ENCODE data around the gene DUSP5.

DUSP5 gene

GRCh38 chr10:110497438-110498086 lies at the start of gene DUSP5:
TSS of gene DUSP5 (plus strand) at chr10:110497907. CDS start at chr10:110498122, 215 bp downstream.
- Histone ChIP-seq H3K4me1 (ENCODE audit: control insufficient read depth in 1 of 2, insufficient read depth in 1 of 2, low read depth in 1 of 2, low read length in 1 of 2) (peaks cover 13 to 17% of the 10 kb centered on the region in 2 experiments), H3K27ac (peak within 1 kb of the TSS; percentile 82), H3K36me3 (no peaks in the 10 kb centered on the region), H3K4me3 (ENCODE audit: low read depth in 1 of 2, low read length in 1 of 2) (peak within 1 kb of the TSS; percentile 63 to 74), H3K9me3 (no peaks in the 10 kb centered on the region), H3K27me3 (peaks cover 94% of the 10 kb centered on the region)
- TF ChIP-seq CTCF (IDR thresholded peaks at IDR 0.05): no peak

- H3K4me3 ChIP-seq (ENCODE audit: low read depth in 1 of 2, low read length in 1 of 2): no peak overlapping the region
- H3K36me3 ChIP-seq: no peaks in the 10 kb centered on the region
- no peaks in the 10 kb centered on the region for H3K27me3 ChIP-seq
- H3K27ac ChIP-seq: no peak overlapping the region
- no peak for TF ChIP-seq CTCF (IDR thresholded peaks at IDR 0.05)
- H3K9me3 ChIP-seq: no peaks in the 10 kb centered on the region
- H3K4me1 ChIP-seq (ENCODE audit: control insufficient read depth in 1 of 2, insufficient read depth in 1 of 2, low read depth in 1 of 2, low read length in 1 of 2): no peaks in the 10 kb centered on the region
Measured at GRCh38 chr10:110448682-110449418, 48.9 kb upstream of the DUSP5 start.

GRCh38 chr10:110455446-110455845 lies 42.3 kb upstream of the DUSP5 start:
- H3K4me3 ChIP-seq (ENCODE audit: low read depth in 1 of 2, low read length in 1 of 2): no peak overlapping the region
- no peak for TF ChIP-seq CTCF (IDR thresholded peaks at IDR 0.05)
- H3K27ac ChIP-seq: no peak overlapping the region
- H3K4me1 ChIP-seq (ENCODE audit: control insufficient read depth in 1 of 2, insufficient read depth in 1 of 2, low read depth in 1 of 2, low read length in 1 of 2): no peaks in the 10 kb centered on the region
- no peaks in the 10 kb centered on the region for H3K36me3 ChIP-seq
- H3K27me3 ChIP-seq: no peaks in the 10 kb centered on the region
- H3K9me3 ChIP-seq: no peaks in the 10 kb centered on the region

GRCh38 chr10:110456046-110456445 lies 41.7 kb upstream of the DUSP5 start:
- Histone ChIP-seq H3K9me3 (no peaks in the 10 kb centered on the region), H3K4me1 (ENCODE audit: control insufficient read depth in 1 of 2, insufficient read depth in 1 of 2, low read depth in 1 of 2, low read length in 1 of 2) (no peaks in the 10 kb centered on the region), H3K27ac (no peak overlapping the region), H3K36me3 (no peaks in the 10 kb centered on the region), H3K27me3 (no peaks in the 10 kb centered on the region), H3K4me3 (ENCODE audit: low read depth in 1 of 2, low read length in 1 of 2) (no peak overlapping the region)
- no peak for TF ChIP-seq CTCF (IDR thresholded peaks at IDR 0.05)

GRCh38 chr10:110456523-110457091 lies 41.1 kb upstream of the DUSP5 start:
- no peaks in the 10 kb centered on the region for H3K27me3 ChIP-seq
- H3K4me3 ChIP-seq (ENCODE audit: low read depth in 1 of 2, low read length in 1 of 2): no peak overlapping the region
- H3K36me3 ChIP-seq: no peaks in the 10 kb centered on the region
- H3K27ac ChIP-seq: no peak overlapping the region
- no peak for TF ChIP-seq CTCF (IDR thresholded peaks at IDR 0.05)
- H3K9me3 ChIP-seq: no peaks in the 10 kb centered on the region
- H3K4me1 ChIP-seq (ENCODE audit: control insufficient read depth in 1 of 2, insufficient read depth in 1 of 2, low read depth in 1 of 2, low read length in 1 of 2): no peaks in the 10 kb centered on the region

All from neutrophil (primary cell).